Fibroblast of lung (primary cell): ENCODE data around the gene RAB8A.

Source experiments
- EZH2 ChIP-seq: IDR thresholded peaks from 2 replicates; pipeline ENCODE4 v1.5.1; 2012; ENCODE audit warnings: low read length, control low read depth, mild to moderate bottlenecking; ENCODE audit errors: missing control alignments
- TF ChIP-seq, protein P1 (sequence below), 2 donors: IDR thresholded peaks in 1 of 2; conservative IDR thresholded peaks in 1 of 2; 1 replicate in 1 of 2; 2 replicates in 1 of 2; pipeline ENCODE4 v1.5.1; 2011 to 2012; ENCODE audit warnings: low read length in 2 of 2, control low read depth in 1 of 2, inconsistent platforms in 1 of 2, low read depth in 1 of 2, mild to moderate bottlenecking in 1 of 2

DNA sequence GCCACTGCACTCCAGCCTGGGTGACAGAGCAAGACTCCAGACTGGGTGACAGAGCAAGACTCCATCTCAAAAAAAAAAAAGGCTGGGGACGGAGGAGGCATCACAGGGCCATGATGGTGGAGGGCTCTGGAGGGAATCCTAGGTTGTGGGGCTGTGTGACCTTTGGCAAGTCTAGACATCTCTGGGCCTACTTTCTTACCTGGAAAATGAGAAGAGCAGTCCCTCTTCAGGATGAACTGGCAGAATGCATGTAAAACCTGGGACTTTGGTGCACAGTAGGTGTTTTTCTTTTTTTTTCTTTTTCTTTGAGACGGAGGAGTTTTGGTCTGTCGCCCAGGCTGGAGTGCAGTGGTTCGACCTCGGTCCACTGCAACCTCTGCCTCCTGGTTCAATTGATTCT lies 48.0 kb downstream of the RAB8A start:
- TF ChIP-seq, protein P1, sequence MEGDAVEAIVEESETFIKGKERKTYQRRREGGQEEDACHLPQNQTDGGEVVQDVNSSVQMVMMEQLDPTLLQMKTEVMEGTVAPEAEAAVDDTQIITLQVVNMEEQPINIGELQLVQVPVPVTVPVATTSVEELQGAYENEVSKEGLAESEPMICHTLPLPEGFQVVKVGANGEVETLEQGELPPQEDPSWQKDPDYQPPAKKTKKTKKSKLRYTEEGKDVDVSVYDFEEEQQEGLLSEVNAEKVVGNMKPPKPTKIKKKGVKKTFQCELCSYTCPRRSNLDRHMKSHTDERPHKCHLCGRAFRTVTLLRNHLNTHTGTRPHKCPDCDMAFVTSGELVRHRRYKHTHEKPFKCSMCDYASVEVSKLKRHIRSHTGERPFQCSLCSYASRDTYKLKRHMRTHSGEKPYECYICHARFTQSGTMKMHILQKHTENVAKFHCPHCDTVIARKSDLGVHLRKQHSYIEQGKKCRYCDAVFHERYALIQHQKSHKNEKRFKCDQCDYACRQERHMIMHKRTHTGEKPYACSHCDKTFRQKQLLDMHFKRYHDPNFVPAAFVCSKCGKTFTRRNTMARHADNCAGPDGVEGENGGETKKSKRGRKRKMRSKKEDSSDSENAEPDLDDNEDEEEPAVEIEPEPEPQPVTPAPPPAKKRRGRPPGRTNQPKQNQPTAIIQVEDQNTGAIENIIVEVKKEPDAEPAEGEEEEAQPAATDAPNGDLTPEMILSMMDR (conservative IDR thresholded peaks at IDR 0.05 in 1 of 2, IDR thresholded peaks at IDR 0.05 in 1 of 2; ENCODE audit: low read depth in 1 of 2, low read length in 2 of 2) = no peak
- TF ChIP-seq EZH2 = no peak
